Activated CD4-positive, alpha-beta T cell treated with anti-CD3 and anti-CD28 coated beads for 4 hours (primary cell): Measurements from ENCODE around the gene CMTM8.

Source experiments
- DNase-seq, 2 donors: peaks; one replicate each; pipeline ENCODE4 v3.0.0-alpha.2; 2020

CMTM8 gene

DNA sequence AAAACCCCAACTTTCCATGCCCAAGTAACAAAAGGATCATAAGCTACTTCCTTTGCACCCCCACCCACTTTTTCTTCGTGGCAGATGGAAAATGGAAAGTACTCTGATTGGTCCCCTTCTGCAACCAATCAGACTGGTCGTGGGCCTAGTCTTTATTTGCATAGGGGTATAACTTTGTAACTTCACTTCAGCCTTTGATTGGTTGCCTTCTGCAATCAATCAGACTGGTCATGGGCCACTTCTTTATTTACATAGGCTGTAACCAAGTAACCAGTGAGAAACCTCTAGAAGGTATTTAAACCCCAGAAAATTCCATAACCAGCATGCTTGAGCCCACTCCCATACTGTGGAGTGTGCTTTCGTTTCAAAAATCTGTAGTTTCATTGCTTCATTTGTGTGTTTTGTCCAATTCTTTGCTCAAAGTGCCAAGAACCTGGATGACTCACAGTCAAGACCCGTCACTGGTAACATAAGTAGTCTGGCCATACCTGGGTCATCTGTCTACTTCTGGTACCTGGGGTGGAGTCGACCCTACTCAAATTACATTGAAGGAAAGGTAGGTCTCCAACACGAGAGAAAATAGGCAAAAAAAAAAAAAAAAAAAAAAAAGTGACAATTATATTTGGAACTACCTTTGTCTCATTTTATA lies 41.9 kb downstream of the CMTM8 start:
- DNase-seq = no peak

- no peak for DNase-seq
Observed at GRCh38 chr3:32281570-32282106, 43.2 kb downstream of the CMTM8 start.

GRCh38 chr3:32282578-32283154 lies 44.2 kb downstream of the CMTM8 start:
- DNase-seq = no peak

DNA sequence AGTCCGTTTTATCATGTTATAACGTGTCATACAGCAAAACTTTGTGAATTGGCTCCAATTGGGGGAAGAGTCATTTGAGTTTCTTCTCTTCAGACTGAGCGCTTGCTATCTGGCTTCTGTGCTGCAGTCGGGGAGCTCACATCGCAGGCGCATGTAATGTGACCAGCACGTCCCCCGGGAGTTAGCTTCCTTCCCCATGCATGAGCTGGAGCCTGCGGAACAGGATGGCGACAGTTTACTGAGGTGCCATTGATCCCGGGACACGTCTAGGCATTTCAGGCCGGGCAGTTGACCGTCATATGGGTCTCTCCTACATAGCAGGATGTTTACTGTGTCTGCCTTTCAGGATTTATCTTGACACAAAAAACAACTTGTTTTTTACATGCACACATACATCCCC lies 44.8 kb downstream of the CMTM8 start:
- DNase-seq = no peak

DNA sequence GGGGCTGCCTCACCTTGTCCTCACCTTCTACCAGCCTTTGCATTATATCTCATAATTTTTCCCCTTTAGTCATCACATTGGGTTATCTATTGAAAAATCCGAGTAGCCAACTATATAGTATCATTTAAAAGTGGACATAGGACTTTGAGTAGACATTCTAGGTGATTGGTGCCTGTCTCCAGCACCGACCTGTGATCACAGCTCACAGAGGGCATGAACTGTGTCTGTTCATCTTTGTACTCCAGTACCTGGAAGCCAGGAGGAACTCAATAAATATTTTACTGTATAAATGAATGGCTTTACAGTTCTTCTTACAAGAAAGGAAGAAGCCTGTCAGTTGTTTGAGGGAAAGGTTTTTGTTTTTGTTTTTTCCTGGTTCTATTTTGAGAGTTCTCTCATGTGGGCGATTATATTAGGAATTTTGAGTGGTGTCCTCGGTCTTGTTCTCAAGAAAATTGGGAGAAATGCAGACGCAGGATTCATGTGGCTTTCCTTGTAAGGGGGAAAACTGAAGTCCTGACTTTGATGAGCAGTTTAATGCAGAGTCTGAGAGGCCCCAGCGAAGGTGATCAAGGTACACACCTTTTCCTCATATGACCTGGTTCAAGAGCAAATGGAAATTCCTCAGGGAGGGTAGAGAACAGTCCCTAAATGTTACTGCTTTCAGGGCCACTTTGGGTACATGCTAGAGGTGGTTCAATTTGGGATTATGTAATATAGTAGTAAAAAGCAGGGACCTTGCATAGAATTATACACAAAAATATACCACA lies 46.1 kb downstream of the CMTM8 start:
- no peak for DNase-seq

DNA sequence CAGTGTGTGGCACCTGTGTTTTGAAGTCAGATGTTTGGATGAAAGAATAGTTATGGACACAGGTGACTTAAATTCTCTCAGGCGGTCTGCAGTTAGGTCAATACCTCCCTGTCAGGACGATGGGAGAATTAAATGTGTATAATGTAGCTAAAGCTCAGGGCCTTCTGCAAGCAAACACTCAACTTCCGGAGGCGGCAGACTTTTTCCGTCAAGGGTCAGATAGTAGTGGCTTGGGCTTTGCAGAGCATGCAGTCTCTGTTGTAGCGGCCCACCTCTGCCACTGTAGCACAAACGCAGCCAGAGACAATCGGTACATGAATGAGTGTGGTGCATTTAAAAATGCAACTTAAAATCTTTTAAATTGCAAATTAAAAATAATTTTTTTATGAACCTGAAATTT lies 47.4 kb downstream of the CMTM8 start:
- peak in 1 of 2 donors; percentile 19 for DNase-seq

DNA sequence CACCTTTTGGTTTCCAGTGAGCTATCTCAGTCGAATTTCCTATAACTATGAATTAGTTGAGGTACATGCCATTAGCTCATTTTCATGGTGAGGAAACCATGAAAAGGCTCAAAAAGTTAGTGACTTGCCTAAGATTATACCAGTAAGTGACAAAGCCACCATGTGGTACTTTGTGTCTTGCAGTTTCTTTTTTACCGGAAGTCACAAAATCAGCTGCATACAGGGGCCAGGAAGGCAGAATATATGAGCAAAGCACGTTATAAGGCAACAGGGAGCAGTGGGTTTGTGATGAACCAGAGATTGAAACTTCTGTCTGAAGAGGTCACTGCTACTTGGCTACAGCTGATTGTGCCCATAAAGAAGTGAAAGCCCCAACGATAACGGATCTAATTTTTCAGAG lies 50.3 kb downstream of the CMTM8 start:
- DNase-seq = peak in 1 of 2 donors; percentile 24

- no peak for DNase-seq
Observed at GRCh38 chr3:32290619-32291018, 52.1 kb downstream of the CMTM8 start.

DNA sequence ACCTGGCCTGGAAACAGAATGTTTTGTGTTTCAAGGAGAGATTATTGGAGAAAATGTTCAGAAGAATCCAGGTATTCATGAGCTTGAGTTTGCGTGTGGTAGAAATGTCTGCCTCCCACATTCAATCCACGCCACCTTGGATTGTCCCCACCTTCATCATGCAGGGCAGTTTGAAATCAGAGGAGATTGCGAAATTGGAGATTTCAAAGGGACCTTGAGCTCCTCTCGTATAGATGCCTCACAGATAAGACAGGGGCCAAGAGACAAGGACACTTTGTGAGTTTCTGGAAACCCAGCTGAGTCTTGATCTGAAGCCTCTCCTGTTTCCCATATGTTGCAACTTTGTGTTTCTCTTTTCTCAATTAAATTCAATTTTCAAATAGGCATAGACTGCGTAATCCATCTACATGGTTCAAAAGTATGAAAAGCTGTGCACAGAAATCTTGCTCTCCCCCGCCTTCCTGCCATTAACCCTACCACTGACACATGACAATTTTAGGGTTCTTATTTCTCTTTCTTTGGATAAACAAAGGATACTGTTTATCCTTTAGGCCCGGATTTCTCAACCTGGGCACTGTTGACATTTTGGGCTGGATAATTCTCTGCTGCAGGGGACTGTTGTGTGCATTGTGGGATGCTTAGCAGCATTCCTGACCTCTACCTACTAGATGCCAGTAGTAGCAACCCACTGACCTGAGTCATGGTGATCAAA lies 53.8 kb downstream of the CMTM8 start:
- DNase-seq = no peak

DNA sequence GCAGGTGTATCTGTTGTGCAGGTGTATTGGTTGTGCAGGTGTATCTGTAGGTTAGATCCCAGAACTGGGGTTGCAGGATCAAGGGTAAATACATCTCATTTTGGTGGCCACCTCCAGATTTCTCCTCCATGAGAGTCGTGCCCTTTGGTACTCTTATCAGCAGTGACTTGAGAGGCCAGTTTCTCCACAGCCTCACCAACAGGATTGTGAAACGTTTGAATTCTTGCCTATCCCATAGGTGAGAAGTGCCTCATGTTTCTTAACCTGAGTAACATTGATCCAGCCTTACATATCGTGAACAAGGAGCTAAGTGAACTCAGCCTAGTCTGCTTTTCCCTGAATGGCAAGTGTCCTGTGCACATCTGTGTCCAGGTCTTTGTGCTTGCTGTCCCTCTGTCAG lies 55.4 kb downstream of the CMTM8 start:
- DNase-seq = no peak

- peak; percentile 62 to 64 for DNase-seq
Observed at GRCh38 chr3:32296251-32297204, 58.0 kb downstream of the CMTM8 start.

DNA sequence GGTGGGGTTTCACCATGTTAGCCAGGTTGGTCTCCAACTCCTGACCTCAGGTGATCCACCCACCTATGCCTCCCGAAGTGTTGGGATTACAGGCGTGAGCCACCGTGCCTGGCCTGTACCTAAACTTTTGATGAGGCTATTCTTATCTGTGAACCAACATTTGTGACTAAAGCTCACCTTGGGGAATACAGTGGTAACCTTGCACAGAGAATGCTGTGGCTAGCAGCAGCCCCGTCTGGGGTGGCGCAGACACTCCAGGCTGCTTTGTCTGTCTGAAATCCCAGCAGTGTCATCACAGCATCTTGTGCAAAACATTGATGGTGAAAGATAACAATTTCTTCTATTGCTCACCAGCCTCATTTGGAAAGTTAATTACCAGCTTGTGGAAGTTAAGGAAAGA lies 58.9 kb downstream of the CMTM8 start:
- DNase-seq = peak; percentile 54 to 55

- DNase-seq = no peak
Observed at GRCh38 chr3:32301426-32301825, 62.9 kb downstream of the CMTM8 start.

- no peak for DNase-seq
Observed at GRCh38 chr3:32302601-32303398, 64.3 kb downstream of the CMTM8 start.

DNA sequence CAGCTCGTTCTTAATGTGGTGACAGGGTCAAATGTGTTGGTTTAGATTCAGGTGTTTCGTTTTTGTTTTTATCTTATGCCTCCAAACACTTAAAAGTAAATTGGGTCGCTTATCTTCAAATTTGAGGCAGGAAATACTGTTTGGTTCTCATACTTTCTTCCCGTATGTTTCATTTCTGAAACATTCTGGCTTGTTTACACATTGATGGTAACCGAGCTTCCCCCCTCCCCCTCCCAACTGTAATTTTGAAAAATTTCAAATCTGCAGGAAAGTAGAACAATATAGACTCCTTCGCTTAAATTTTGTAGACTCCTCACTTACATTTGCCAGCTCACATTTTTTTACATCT lies 64.9 kb downstream of the CMTM8 start:
- DNase-seq = peak in 1 of 2 donors; percentile 20

GRCh38 chr3:32303977-32304881 lies 65.7 kb downstream of the CMTM8 start:
- DNase-seq = no peak

- DNase-seq = no peak
Observed at GRCh38 chr3:32305361-32305876, 66.9 kb downstream of the CMTM8 start.

DNA sequence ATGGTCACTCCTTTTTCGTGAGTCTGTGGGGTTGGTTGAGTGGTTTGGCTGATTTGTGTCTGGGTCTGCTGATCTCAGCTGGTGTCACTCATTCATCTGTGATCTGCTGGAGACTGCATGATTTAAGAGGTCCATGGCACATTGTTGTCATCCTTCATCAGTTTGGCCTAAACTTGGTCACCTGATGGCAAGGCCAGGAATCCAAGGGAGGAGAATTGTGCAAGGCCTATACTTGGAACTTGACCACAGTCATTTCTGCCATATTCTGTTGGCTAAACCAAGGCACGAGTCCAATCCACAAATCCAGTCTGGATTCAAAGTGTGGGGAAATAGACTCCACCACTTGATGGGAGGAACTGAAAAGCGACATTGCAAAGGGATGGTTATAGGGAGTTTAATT lies 67.6 kb downstream of the CMTM8 start:
- DNase-seq = no peak

DNA sequence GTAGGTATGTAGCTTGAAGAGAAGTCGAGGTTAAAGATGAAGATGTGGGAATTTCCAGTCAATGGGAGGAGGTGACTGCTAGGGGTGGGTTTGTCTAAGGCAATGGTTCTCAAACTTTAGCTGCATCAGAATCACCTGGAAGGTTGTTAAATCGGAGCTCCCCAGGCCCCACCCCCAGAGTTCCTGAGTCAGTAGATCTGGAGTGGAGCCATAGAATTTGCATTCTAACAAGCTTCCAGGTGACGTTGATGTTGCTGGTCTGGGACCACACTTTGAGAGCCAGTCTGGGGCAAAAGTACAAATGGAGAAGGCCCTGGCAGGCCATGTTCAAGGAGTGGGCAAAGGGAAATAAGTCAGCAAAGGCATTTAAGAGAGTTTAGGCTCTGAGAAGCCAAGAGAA lies 69.1 kb downstream of the CMTM8 start:
- DNase-seq = no peak

- no peak for DNase-seq
Observed at GRCh38 chr3:32308378-32308777, 69.9 kb downstream of the CMTM8 start.
